H1 (cell line): ENCODE data around the gene ERCC6. TPM values are rescaled to one million over a fixed set of nuclear protein-coding genes. Genes with fewer than 3 reads are reported as not detected.

Experiments
- CTCF ChIA-PET: fragments of 300-600 bp; sonication (Branson Sonifier 250); formaldehyde crosslinking; loops from one replicate; lab custom pipeline; 2021; ENCODE audit not compliant: partially characterized antibody; lab: Charles Lee
- POLR2A ChIA-PET: fragments of 300-600 bp; sonication (Branson Sonifier 250); formaldehyde crosslinking; loops from one replicate; lab custom pipeline; 2021; ENCODE audit warnings: inconsistent platforms; ENCODE audit not compliant: partially characterized antibody; lab: Charles Lee
- DNase-seq, 2 experiments: peaks; one replicate each; pipeline versions ENCODE4 v3.0.0 to v3.0.0-alpha.2; 2010 to 2022; ENCODE audit warnings: low spot score in 2 of 2, low read depth in 1 of 2, mixed read lengths in 1 of 2
- FAIRE-seq: peaks from 2 replicates; lab custom pipeline; 2011; peaks lifted over from hg19 to GRCh38; lab: Jason Lieb, UNC
- H2AFZ ChIP-seq: 2 replicates; pipeline ENCODE4 v1.8.1; 2012; ENCODE audit warnings: low read length, inconsistent platforms
- H2AK5ac ChIP-seq: 2 replicates; pipeline ENCODE4 v1.6.1; 2013; ENCODE audit warnings: low read depth, low read length
- H2BK120ac ChIP-seq: replicated peaks from 2 replicates; pipeline ENCODE3; 2013; ENCODE audit warnings: low read depth, low read length, inconsistent platforms
- H2BK12ac ChIP-seq: 2 replicates; pipeline ENCODE4 v1.6.1; 2013; ENCODE audit warnings: low read depth, low read length
- H2BK15ac ChIP-seq: 2 replicates; pipeline ENCODE4 v1.6.1; 2013; ENCODE audit warnings: low read length
- H2BK20ac ChIP-seq: 2 replicates; pipeline ENCODE4 v1.6.1; 2013; ENCODE audit warnings: low read length
- H2BK5ac ChIP-seq: 2 replicates; pipeline ENCODE4 v1.6.1; 2013; ENCODE audit warnings: low read depth, low read length
- H3K14ac ChIP-seq: 2 replicates; pipeline ENCODE4 v1.6.1; 2013; ENCODE audit warnings: inconsistent platforms; ENCODE audit not compliant: insufficient read length
- H3K18ac ChIP-seq: 2 replicates; pipeline ENCODE4 v1.6.1; 2013; ENCODE audit warnings: low read length; ENCODE audit errors: extremely low read depth
- H3K23ac ChIP-seq: 2 replicates; pipeline ENCODE4 v1.6.1; 2013; ENCODE audit warnings: inconsistent platforms; ENCODE audit not compliant: insufficient read length
- H3K23me2 ChIP-seq: 2 replicates; pipeline ENCODE4 v1.6.1; 2013; ENCODE audit warnings: low read depth, low read length
- H3K27ac ChIP-seq: 2 replicates; pipeline ENCODE4 v1.6.1; 2011; ENCODE audit warnings: low read depth, low read length, inconsistent platforms
- H3K27me3 ChIP-seq, 4 experiments: replicated peaks in 1 of 4; 1 replicate in 1 of 4; 2 replicates in 3 of 4; pipeline versions ENCODE4 v1.6.1 to v1.8.1; 2011 to 2013; ENCODE audit warnings: low read length in 3 of 4, mild to moderate bottlenecking in 3 of 4, inconsistent platforms in 2 of 4, mixed read lengths in 2 of 4, moderate library complexity in 1 of 4; ENCODE audit not compliant: control insufficient read depth in 3 of 4, insufficient read depth in 3 of 4; ENCODE audit errors: extremely low read depth in 1 of 4
- H3K36me3 ChIP-seq, 4 experiments: 2 replicates each; pipeline versions ENCODE4 v1.6.1 to v1.8.1; 2011 to 2013; ENCODE audit warnings: mild to moderate bottlenecking in 4 of 4, low read length in 3 of 4, moderate library complexity in 2 of 4, control low read depth in 1 of 4, inconsistent platforms in 1 of 4; ENCODE audit not compliant: insufficient read depth in 4 of 4, control insufficient read depth in 2 of 4
- H3K4ac ChIP-seq: replicated peaks from 2 replicates; pipeline ENCODE3; 2013; ENCODE audit warnings: low read length, low read depth, mixed read lengths, inconsistent platforms; ENCODE audit not compliant: insufficient read length
- H3K4me1 ChIP-seq, 4 experiments: replicated peaks in 1 of 4; 1 replicate in 1 of 4; 2 replicates in 3 of 4; pipeline versions ENCODE4 v1.6.1 to v1.8.1; 2011 to 2013; ENCODE audit warnings: low read length in 3 of 4, inconsistent platforms in 2 of 4, mixed read lengths in 1 of 4; ENCODE audit not compliant: insufficient read depth in 4 of 4, control insufficient read depth in 3 of 4
- H3K4me2 ChIP-seq, 2 experiments: 2 replicates each; pipeline versions ENCODE4 v1.6.1 to v1.8.1; 2011 to 2013; ENCODE audit warnings: low read depth in 2 of 2, low read length in 2 of 2, control low read depth in 1 of 2, inconsistent platforms in 1 of 2, mild to moderate bottlenecking in 1 of 2; ENCODE audit not compliant: insufficient read depth in 1 of 2
- H3K4me3 ChIP-seq, 4 experiments: fragments of 200-600, 300-600 bp in 1 of 4; sonication (generic), shearing (Covaris generic), sonication (Bioruptor Twin) in 1 of 4; 2 replicates each; pipeline versions ENCODE4 v1.5.1 to v1.8.1; 2011 to 2016; ENCODE audit warnings: low read length in 4 of 4, low read depth in 3 of 4, control low read depth in 2 of 4, inconsistent platforms in 2 of 4, mild to moderate bottlenecking in 2 of 4, mixed read lengths in 1 of 4, moderate library complexity in 1 of 4; ENCODE audit not compliant: insufficient read depth in 2 of 4; ENCODE audit errors: extremely low read depth in 1 of 4
- H3K56ac ChIP-seq: replicated peaks from 2 replicates; pipeline ENCODE3; 2013; ENCODE audit warnings: low read depth, mild to moderate bottlenecking, mixed read lengths, low read length, inconsistent platforms; ENCODE audit not compliant: insufficient read length
- H3K79me1 ChIP-seq: 2 replicates; pipeline ENCODE4 v1.6.1; 2013; ENCODE audit warnings: low read depth, low read length, control low read depth
- H3K79me2 ChIP-seq, 2 experiments: 2 replicates each; pipeline versions ENCODE4 v1.6.1 to v1.8.1; 2012 to 2013; ENCODE audit warnings: low read length in 2 of 2, mild to moderate bottlenecking in 2 of 2, inconsistent platforms in 1 of 2; ENCODE audit not compliant: insufficient read depth in 2 of 2, control insufficient read depth in 1 of 2
- H3K9ac ChIP-seq, 4 experiments: replicated peaks in 1 of 4; 1 replicate in 1 of 4; 2 replicates in 3 of 4; pipeline versions ENCODE4 v1.6.1 to v1.8.1; 2011 to 2013; ENCODE audit warnings: low read depth in 3 of 4, low read length in 3 of 4, control low read depth in 2 of 4, mild to moderate bottlenecking in 2 of 4, moderate library complexity in 2 of 4, inconsistent platforms in 1 of 4; ENCODE audit errors: extremely low read depth in 1 of 4
- H3K9me3 ChIP-seq, 2 experiments: 2 replicates each; pipeline versions ENCODE4 v1.6.1 to v1.8.1; 2012 to 2013; ENCODE audit warnings: mild to moderate bottlenecking in 2 of 2, moderate library complexity in 2 of 2, control low read depth in 1 of 2, inconsistent platforms in 1 of 2, low read depth in 1 of 2, low read length in 1 of 2, mixed read lengths in 1 of 2; ENCODE audit not compliant: insufficient read depth in 2 of 2
- H4K20me1 ChIP-seq, 2 experiments: replicated peaks in 1 of 2; 2 replicates each; pipeline versions ENCODE3 to v1.8.1; 2011 to 2013; ENCODE audit warnings: inconsistent platforms in 2 of 2, low read length in 2 of 2, mild to moderate bottlenecking in 1 of 2; ENCODE audit not compliant: insufficient read depth in 2 of 2, control insufficient read depth in 1 of 2
- H4K5ac ChIP-seq: 2 replicates; pipeline ENCODE4 v1.6.1; 2013; ENCODE audit warnings: low read length, low read depth, mixed read lengths, inconsistent platforms; ENCODE audit not compliant: insufficient read length
- H4K8ac ChIP-seq: 2 replicates; pipeline ENCODE4 v1.8.0; 2013; ENCODE audit warnings: mild to moderate bottlenecking, moderate library complexity, low read length, inconsistent platforms; ENCODE audit not compliant: insufficient read depth; ENCODE audit errors: extremely low read depth
- H4K91ac ChIP-seq: replicated peaks from 2 replicates; pipeline ENCODE3; 2013; ENCODE audit warnings: low read length, mixed read lengths, inconsistent platforms; ENCODE audit not compliant: insufficient read length
- ATF2 ChIP-seq: IDR thresholded peaks from 2 replicates; pipeline ENCODE4 v1.6.1; 2012; ENCODE audit warnings: low read length, inconsistent platforms
- BACH1 ChIP-seq: IDR thresholded peaks from 2 replicates; pipeline ENCODE4 v1.6.1; 2012; ENCODE audit warnings: low read length, improper control_type of control experiment
- CTBP2 ChIP-seq: IDR thresholded peaks from 2 replicates; pipeline ENCODE4 v1.7.0; 2011; ENCODE audit warnings: borderline replicate concordance, mild to moderate bottlenecking, moderate library complexity, mixed read lengths, low read length; ENCODE audit not compliant: insufficient read depth, insufficient read length
- EP300 ChIP-seq, 2 experiments: IDR thresholded peaks; 1 replicate in 1 of 2; 2 replicates in 1 of 2; pipeline ENCODE4 v1.6.1; 2011 to 2012; ENCODE audit warnings: low read depth in 2 of 2, low read length in 2 of 2, mild to moderate bottlenecking in 2 of 2, borderline replicate concordance in 1 of 2, inconsistent platforms in 1 of 2, moderate library complexity in 1 of 2
- GABPA ChIP-seq: IDR thresholded peaks from 2 replicates; pipeline ENCODE4 v1.6.1; 2011; ENCODE audit warnings: mild to moderate bottlenecking, low read length, moderate library complexity, borderline replicate concordance; ENCODE audit not compliant: insufficient read depth
- KDM1A ChIP-seq: fragments of 200-600, 300-600 bp; sonication (generic); IDR thresholded peaks from 2 replicates; pipeline ENCODE4 v1.7.1; 2016; ENCODE audit warnings: mild to moderate bottlenecking, low read length, borderline replicate concordance
- KDM5A ChIP-seq: fragments of 200-600 bp; IDR thresholded peaks from 2 replicates; pipeline ENCODE4 v1.7.1; 2012; ENCODE audit warnings: mild to moderate bottlenecking, low read length, inconsistent platforms, mixed read lengths
- MAFK ChIP-seq: IDR thresholded peaks from 2 replicates; pipeline ENCODE4 v1.6.1; 2012; ENCODE audit warnings: low read depth, mild to moderate bottlenecking, improper control_type of control experiment, low read length
- RAD21 ChIP-seq, 2 experiments: IDR thresholded peaks in 1 of 2; conservative IDR thresholded peaks in 1 of 2; 2 replicates each; pipeline ENCODE4 v1.6.1; 2011; ENCODE audit warnings: low read depth in 2 of 2, low read length in 2 of 2, improper control_type of control experiment in 1 of 2, inconsistent platforms in 1 of 2, mild to moderate bottlenecking in 1 of 2, moderate library complexity in 1 of 2
- SIRT6 ChIP-seq: IDR thresholded peaks from one replicate; pipeline ENCODE4 v1.7.1; 2012; ENCODE audit warnings: low read length, inconsistent platforms
- SRF ChIP-seq: IDR thresholded peaks from 2 replicates; pipeline ENCODE4 v1.6.1; 2011; ENCODE audit warnings: mild to moderate bottlenecking, low read depth, low read length, moderate library complexity
- TCF12 ChIP-seq: IDR thresholded peaks from 2 replicates; pipeline ENCODE4 v1.6.1; 2011; ENCODE audit warnings: low read depth, mild to moderate bottlenecking, low read length
- TEAD4 ChIP-seq: IDR thresholded peaks from 2 replicates; pipeline ENCODE4 v1.6.1; 2012; ENCODE audit warnings: low read depth, low read length, inconsistent platforms, mixed read lengths
- WGBS, 2 experiments: shearing (Covaris generic) in 1 of 2; methylation state at CpG; one replicate each; pipeline versions ENCODE4 v1.1.6 to v1.1.7; 2013 to 2015; ENCODE audit warnings: low lambda C conversion rate in 2 of 2, mixed read lengths in 2 of 2, inconsistent platforms in 1 of 2, low coverage in 1 of 2, missing lambda C conversion rate in 1 of 2; ENCODE audit not compliant: insufficient replicate concordance in 2 of 2, insufficient coverage in 1 of 2, insufficient read length in 1 of 2; ENCODE audit errors: extremely low coverage in 1 of 2, missing lambda C conversion rate in 1 of 2; 5-methylcytosine and 5-hydroxymethylcytosine counted together
- polyA plus RNA-seq, 7 experiments: library from polyadenylated mRNA; depleted of rRNA in 3 of 7; stranded (reverse) in 5 of 7; unstranded in 2 of 7; fragments of >200 nt in 5 of 7; fragments of 200-250 nt in 2 of 7; gene quantifications; 1 replicate in 5 of 7; 2 replicates in 1 of 7; 4 replicates in 1 of 7; pipeline versions ENCODE4 v1.2.1 to v1.2.3, GENCODE V29; 2011 to 2013; ENCODE audit warnings: missing spikeins in 2 of 7, mixed read lengths in 2 of 7
- total RNA-seq: library from RNA; stranded (reverse); fragmentation: NEBNext Ultra II Directional; extraction: Animal tissue kit (Norgen Biotek cat#: 25700); gene quantifications from 2 replicates; pipeline ENCODE4 v1.2.1, GENCODE V29; 2021

Gene ERCC6
- total and polyA plus RNA-seq, 2 of the 8 experiments (the other 6 are each of a cell fraction or from before 2014, with no cell fraction given) = 4.1 to 11.9 TPM

DNA sequence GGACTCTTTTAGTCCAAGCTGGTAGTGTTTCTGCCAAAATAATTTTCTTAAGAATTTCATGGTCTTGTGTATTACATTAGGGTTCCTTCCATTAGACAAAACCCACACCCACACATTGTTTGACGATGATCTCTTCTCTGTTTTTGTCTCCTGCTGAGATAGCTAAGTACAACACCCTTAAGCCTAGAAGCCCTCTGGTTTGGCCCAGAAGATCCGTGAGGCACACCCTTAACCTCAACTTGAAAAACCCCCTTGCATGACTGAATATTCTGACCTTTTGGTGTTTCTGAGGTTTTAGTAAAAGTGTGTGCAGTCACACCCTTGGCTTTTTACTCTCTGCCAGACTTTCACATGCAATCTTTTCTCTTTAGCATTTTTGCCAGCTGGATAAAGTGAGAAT is 29.3 kb upstream of the ERCC6 start:
- Histone ChIP-seq H2AFZ (no peak overlapping the region), H3K23ac (no peak overlapping the region), H4K8ac (no peak overlapping the region), H3K14ac (no peak overlapping the region), H3K9ac (no peak overlapping the region), H2AK5ac (no peak overlapping the region), H2BK5ac (no peak overlapping the region), H3K27ac (no peak overlapping the region), H4K5ac (no peak overlapping the region), H4K20me1 (no peaks in the 10 kb centered on the region), H3K23me2 (no peaks in the 10 kb centered on the region), H3K18ac (no peak overlapping the region), H2BK15ac (no peak overlapping the region), H3K4ac (no peak overlapping the region), H4K91ac (no peak overlapping the region), H3K4me2 (no peak overlapping the region), H3K56ac (no peak overlapping the region), H3K79me1 (no peaks in the 10 kb centered on the region), H3K36me3 (no peaks in the 10 kb centered on the region), H3K4me1 (no peaks in the 10 kb centered on the region), H3K9me3 (0 out of 4 replicates have a peak, but pooled peaks cover 0 to 4% of the 10 kb centered on the region in 2 experiments), H2BK12ac (no peak overlapping the region), H3K27me3 (no peaks in the 10 kb centered on the region), H3K79me2 (no peaks in the 10 kb centered on the region), H2BK120ac (no peak overlapping the region), H2BK20ac (no peak overlapping the region), H3K4me3 (no peak overlapping the region)
- ChIA-PET POLR2A (no interaction called here), CTCF (interaction anchor here (1.1 kb wide), 1 partner anchor 25 kb away, joined by 4 read pairs; no protein-coding TSS in a partner anchor)
- 90% methylated on average over 2 of the region's 2 CpGs; no CpG with 5 or more reads in 1 of the 2 experiments for WGBS, 2 experiments
- DNase-seq (no peak), FAIRE-seq (no peak)
- TF ChIP-seq EP300 (IDR thresholded peaks at IDR 0.05; ENCODE audit: borderline replicate concordance in 1 of 2, low read depth in 2 of 2, low read length in 2 of 2) = no peak
- TF ChIP-seq KDM5A = no peak
- no peak for TF ChIP-seq ATF2
- no peak for TF ChIP-seq SIRT6
- no peak for TF ChIP-seq TCF12
- no peak for TF ChIP-seq BACH1
- no peak for TF ChIP-seq TEAD4
- TF ChIP-seq GABPA = no peak
- TF ChIP-seq RAD21 (IDR thresholded peaks at IDR 0.05 in 1 of 2, conservative IDR thresholded peaks at IDR 0.05 in 1 of 2; ENCODE audit: low read depth in 2 of 2, low read length in 2 of 2) = no peak
- TF ChIP-seq SRF = no peak
- no peak for TF ChIP-seq KDM1A
- TF ChIP-seq CTBP2 = no peak
- no peak for TF ChIP-seq MAFK
